ENCODE data around the gene RARB. TPM values are rescaled to one million over a fixed set of nuclear protein-coding genes. Genes with fewer than 3 reads are reported as not detected.

The RARB gene
- total and polyA plus RNA-seq, 2 experiments from 2014 or later: 0.14 to 0.42 TPM

- TF ChIP-seq ZNF462 (CRISPR knock-in tag; IDR thresholded peaks at IDR 0.05) (no peak), CTCF (conservative IDR thresholded peaks at IDR 0.05; ENCODE audit: low read depth in 2 of 2) (no peak), CREB1 (CRISPR knock-in tag; IDR thresholded peaks at IDR 0.05; ENCODE audit: low read depth) (no peak), NANOG (IDR thresholded peaks at IDR 0.05; ENCODE audit: borderline replicate concordance) (no peak)
Measured at GRCh38 chr3:25620493-25620892, 192.4 kb downstream of the RARB start (continued).

- no peaks in the 10 kb centered on the region for H3K79me2 ChIP-seq (replicated peaks; ENCODE audit: insufficient read depth)
- Mint-ChIP-seq H3K36me3 (ENCODE audit: low read depth) (peaks cover 55% of the 10 kb centered on the region), H3K9me3 (no peaks in the 10 kb centered on the region), H3K4me3 (no peak overlapping the region), H3K27ac (no peak overlapping the region), H3K4me1 (no peaks in the 10 kb centered on the region), H3K27me3 (ENCODE audit: insufficient read depth, low read depth, poor library complexity) (no peaks in the 10 kb centered on the region)
- H3K27me3 ChIP-seq (ENCODE audit: insufficient read depth): no peaks in the 10 kb centered on the region
- DNase-seq (ENCODE audit: low spot score) (no peak), ATAC-seq (no peak)
- H3K36me3 ChIP-seq (ENCODE audit: insufficient read depth): peaks cover 43% of the 10 kb centered on the region; the same call in 1 of the 2 replicates
- H3K9me2 ChIP-seq (ENCODE audit: insufficient read depth): no peaks in the 10 kb centered on the region
- H4K20me1 ChIP-seq (replicated peaks; ENCODE audit: insufficient read depth): no peaks in the 10 kb centered on the region
- no peak overlapping the region for H3K27ac ChIP-seq (ENCODE audit: low read depth)
- H3F3A ChIP-seq (replicated peaks; ENCODE audit: low read depth): no peaks in the 10 kb centered on the region
- no peak overlapping the region for H3K4me2 ChIP-seq
- H3K4me3 ChIP-seq: no peak overlapping the region
- H3K4me1 ChIP-seq (ENCODE audit: insufficient read depth): no peaks in the 10 kb centered on the region
- H2AFZ ChIP-seq: no peak overlapping the region
- TF ChIP-seq CTCF (conservative IDR thresholded peaks at IDR 0.05; ENCODE audit: low read depth in 2 of 2) (no peak), NANOG (IDR thresholded peaks at IDR 0.05; ENCODE audit: borderline replicate concordance) (no peak), ZNF462 (CRISPR knock-in tag; IDR thresholded peaks at IDR 0.05) (no peak)
Measured at GRCh38 chr3:25621087-25621486, 193.0 kb downstream of the RARB start.

Data from GM23338 (cell line).